Coronary artery (tissue), 2 donors: ENCODE measurements around the gene JAZF1.

Experiments
- DNase-seq: peaks from one replicate; pipeline ENCODE4 v3.0.0-alpha.2; 2017; ENCODE audit warnings: low spot score
- H3K27ac ChIP-seq, 2 donors: fragments of 200-600 bp; sonication (generic); one replicate each; pipeline ENCODE4 v1.5.1; 2016 to 2019
- H3K4me3 ChIP-seq: fragments of 200-600 bp; sonication (generic); 2 replicates; pipeline ENCODE4 v1.5.1; 2016; ENCODE audit warnings: mild to moderate bottlenecking, moderate library complexity
- TF ChIP-seq, protein P1 (sequence below): fragments of 200-600 bp; sonication (generic); IDR thresholded peaks from one replicate; pipeline ENCODE4 v1.5.1; 2019; ENCODE audit warnings: antibody characterized with exemption

Gene JAZF1

GRCh38 chr7:27947586-27948278, 232.9 kb downstream of the JAZF1 start:
- no peak overlapping the region for H3K27ac ChIP-seq
- DNase-seq, result no peak
- TF ChIP-seq, protein P1, sequence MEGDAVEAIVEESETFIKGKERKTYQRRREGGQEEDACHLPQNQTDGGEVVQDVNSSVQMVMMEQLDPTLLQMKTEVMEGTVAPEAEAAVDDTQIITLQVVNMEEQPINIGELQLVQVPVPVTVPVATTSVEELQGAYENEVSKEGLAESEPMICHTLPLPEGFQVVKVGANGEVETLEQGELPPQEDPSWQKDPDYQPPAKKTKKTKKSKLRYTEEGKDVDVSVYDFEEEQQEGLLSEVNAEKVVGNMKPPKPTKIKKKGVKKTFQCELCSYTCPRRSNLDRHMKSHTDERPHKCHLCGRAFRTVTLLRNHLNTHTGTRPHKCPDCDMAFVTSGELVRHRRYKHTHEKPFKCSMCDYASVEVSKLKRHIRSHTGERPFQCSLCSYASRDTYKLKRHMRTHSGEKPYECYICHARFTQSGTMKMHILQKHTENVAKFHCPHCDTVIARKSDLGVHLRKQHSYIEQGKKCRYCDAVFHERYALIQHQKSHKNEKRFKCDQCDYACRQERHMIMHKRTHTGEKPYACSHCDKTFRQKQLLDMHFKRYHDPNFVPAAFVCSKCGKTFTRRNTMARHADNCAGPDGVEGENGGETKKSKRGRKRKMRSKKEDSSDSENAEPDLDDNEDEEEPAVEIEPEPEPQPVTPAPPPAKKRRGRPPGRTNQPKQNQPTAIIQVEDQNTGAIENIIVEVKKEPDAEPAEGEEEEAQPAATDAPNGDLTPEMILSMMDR, result no peak
- H3K4me3 ChIP-seq, result no peak overlapping the region

DNA sequence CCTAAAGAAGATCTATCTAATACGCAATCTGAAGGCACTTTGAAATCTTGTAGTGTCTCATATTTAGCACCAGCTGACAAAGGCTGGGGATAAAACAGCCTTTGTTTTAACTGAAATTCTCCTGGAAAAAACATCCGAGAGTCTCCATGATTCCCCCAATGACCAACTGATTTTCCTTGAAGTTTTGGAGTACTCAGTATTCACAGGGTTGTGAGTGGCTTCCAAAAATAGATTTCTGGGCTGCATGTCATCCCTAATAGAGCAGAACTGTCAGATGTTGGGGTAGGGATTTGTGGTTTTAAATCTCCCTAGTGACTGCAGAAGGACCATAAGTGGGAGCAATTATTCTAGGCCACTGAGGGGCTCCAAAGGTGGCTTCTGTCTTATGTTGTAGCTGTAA, 234.2 kb downstream of the JAZF1 start:
- no peak overlapping the region for H3K4me3 ChIP-seq
- DNase-seq, result no peak
- TF ChIP-seq, protein P1, result no peak
- H3K27ac ChIP-seq, result no peak overlapping the region

- H3K4me3 ChIP-seq, result no peak overlapping the region
- no peak overlapping the region for H3K27ac ChIP-seq
- TF ChIP-seq, protein P1, result no peak
- no peak for DNase-seq
These were observed 235.4 kb downstream of the JAZF1 start for GRCh38 chr7:27945058-27945795.

DNA sequence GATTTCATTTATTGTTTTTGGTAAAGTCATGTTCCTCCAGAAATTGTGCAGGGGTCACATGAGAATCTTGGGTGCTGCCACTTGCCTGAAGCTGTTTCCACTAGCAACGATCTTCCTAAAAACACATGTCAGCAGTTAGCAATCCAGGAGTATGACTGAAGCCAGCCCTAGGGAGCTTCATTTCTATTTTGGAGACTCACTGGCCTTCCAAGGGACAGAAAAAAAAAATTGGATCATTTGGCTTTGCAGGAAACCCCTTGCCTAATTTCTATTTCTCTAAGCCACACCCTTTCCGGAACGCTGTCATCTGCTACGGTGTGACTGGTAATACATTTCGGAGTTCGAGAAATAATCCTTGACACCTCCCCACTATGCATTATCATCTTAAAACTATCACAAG, 236.0 kb downstream of the JAZF1 start:
- DNase-seq, result no peak
- TF ChIP-seq, protein P1, result no peak
- Histone ChIP-seq H3K4me3 (no peak overlapping the region), H3K27ac (no peak overlapping the region)

GRCh38 chr7:27943241-27943640, 237.4 kb downstream of the JAZF1 start:
- TF ChIP-seq, protein P1, result no peak
- H3K27ac ChIP-seq, result no peak overlapping the region
- no peak overlapping the region for H3K4me3 ChIP-seq
- no peak for DNase-seq

- TF ChIP-seq, protein P1, result no peak
- H3K27ac ChIP-seq, result no peak overlapping the region
- DNase-seq, result no peak
These were observed 237.9 kb downstream of the JAZF1 start for GRCh38 chr7:27942711-27943110.

DNA sequence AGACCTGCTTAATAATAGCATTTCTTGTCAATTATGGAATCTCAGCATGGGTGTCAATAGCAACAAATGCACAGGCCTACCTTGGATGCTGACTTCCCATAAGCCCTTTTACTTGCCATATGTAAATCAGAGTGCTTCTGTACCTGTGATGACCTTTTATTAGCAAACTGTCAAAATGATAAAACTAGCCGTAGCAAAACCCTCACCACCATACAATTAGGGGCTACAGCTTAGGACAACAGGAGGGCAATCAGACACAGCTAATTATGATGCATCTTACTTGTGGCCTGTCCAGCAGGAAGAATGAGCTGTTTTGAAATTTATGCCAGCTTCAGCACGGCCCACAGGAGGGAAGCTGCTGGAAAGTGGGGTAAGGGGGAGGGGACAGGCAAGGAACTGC, 239.1 kb downstream of the JAZF1 start:
- no peak for DNase-seq
- H3K4me3 ChIP-seq, result no peak overlapping the region
- H3K27ac ChIP-seq, result no peak overlapping the region
- TF ChIP-seq, protein P1, result no peak

More at GRCh38 chr7:27942711-27943110, 237.9 kb downstream of the JAZF1 start:
- no peak overlapping the region for H3K4me3 ChIP-seq
